ENCODE data around the gene ABCD3.

Gene ABCD3

GRCh38 chr1:94540440-94541245 is 122.5 kb downstream of the ABCD3 start:
- H3K4me1 ChIP-seq (ENCODE audit: control insufficient read depth, insufficient read depth, low read length), result peaks cover 11% of the 10 kb centered on the region
- no peaks in the 10 kb centered on the region for H3K36me3 ChIP-seq (ENCODE audit: control insufficient read depth in 2 of 2, insufficient read depth in 2 of 2, low read length in 2 of 2)
- H3K9ac ChIP-seq (ENCODE audit: low read length in 2 of 2), result peak overlapping the region in 1 of 2 donors; percentile 52
- peak overlapping the region; percentile 52 to 78 for H3K4me3 ChIP-seq (ENCODE audit: low read length in 2 of 2)
- H3K9me3 ChIP-seq (ENCODE audit: control insufficient read depth in 2 of 2, low read length in 2 of 2), result no peaks in the 10 kb centered on the region
- H3K27ac ChIP-seq (ENCODE audit: low read length), result no peak overlapping the region
- peaks cover 0 to 22% of the 10 kb centered on the region in 2 donors for H3K27me3 ChIP-seq (ENCODE audit: control insufficient read depth in 1 of 2, insufficient read depth in 2 of 2, low read length in 2 of 2)

GRCh38 chr1:94541246-94542087 is 123.3 kb downstream of the ABCD3 start, which contains the start of gene F3:
F3 (minus strand) TSS chr1:94541759; CDS start chr1:94541636, 123 bp downstream.
- Histone ChIP-seq H3K9ac (ENCODE audit: low read length in 2 of 2) (peak within 1 kb of the TSS; percentile 60 to 62), H3K9me3 (ENCODE audit: control insufficient read depth in 2 of 2, low read length in 2 of 2) (no peaks in the 10 kb centered on the region), H3K27ac (ENCODE audit: low read length) (peak within 1 kb of the TSS; percentile 56), H3K36me3 (ENCODE audit: control insufficient read depth in 2 of 2, insufficient read depth in 2 of 2, low read length in 2 of 2) (no peaks in the 10 kb centered on the region), H3K4me1 (ENCODE audit: control insufficient read depth, insufficient read depth, low read length) (peaks cover 11% of the 10 kb centered on the region), H3K4me3 (ENCODE audit: low read length in 2 of 2) (peak within 1 kb of the TSS; percentile 64 to 78), H3K27me3 (ENCODE audit: control insufficient read depth in 1 of 2, insufficient read depth in 2 of 2, low read length in 2 of 2) (peaks cover 0 to 22% of the 10 kb centered on the region in 2 donors)

- Histone ChIP-seq H3K4me1 (ENCODE audit: control insufficient read depth, insufficient read depth, low read length) (peaks cover 11% of the 10 kb centered on the region), H3K36me3 (ENCODE audit: control insufficient read depth in 2 of 2, insufficient read depth in 2 of 2, low read length in 2 of 2) (no peaks in the 10 kb centered on the region), H3K4me3 (ENCODE audit: low read length in 2 of 2) (peak overlapping the region; percentile 64 to 78), H3K27ac (ENCODE audit: low read length) (peak overlapping the region; percentile 56), H3K9me3 (ENCODE audit: control insufficient read depth in 2 of 2, low read length in 2 of 2) (no peaks in the 10 kb centered on the region), H3K27me3 (ENCODE audit: control insufficient read depth in 1 of 2, insufficient read depth in 2 of 2, low read length in 2 of 2) (peaks cover 0 to 26% of the 10 kb centered on the region in 2 donors), H3K9ac (ENCODE audit: low read length in 2 of 2) (peak overlapping the region; percentile 60 to 62)
These were observed 124.1 kb downstream of the ABCD3 start for GRCh38 chr1:94542088-94542870.

- H3K36me3 ChIP-seq (ENCODE audit: control insufficient read depth in 2 of 2, insufficient read depth in 2 of 2, low read length in 2 of 2), result no peaks in the 10 kb centered on the region
- peaks cover 0 to 26% of the 10 kb centered on the region in 2 donors for H3K27me3 ChIP-seq (ENCODE audit: control insufficient read depth in 1 of 2, insufficient read depth in 2 of 2, low read length in 2 of 2)
- no peak overlapping the region for H3K9ac ChIP-seq (ENCODE audit: low read length in 2 of 2)
- H3K27ac ChIP-seq (ENCODE audit: low read length), result no peak overlapping the region
- H3K4me1 ChIP-seq (ENCODE audit: control insufficient read depth, insufficient read depth, low read length), result peaks cover 11% of the 10 kb centered on the region
- no peaks in the 10 kb centered on the region for H3K9me3 ChIP-seq (ENCODE audit: control insufficient read depth in 2 of 2, low read length in 2 of 2)
- no peak overlapping the region for H3K4me3 ChIP-seq (ENCODE audit: low read length in 2 of 2)
These were observed 124.8 kb downstream of the ABCD3 start for GRCh38 chr1:94543001-94543400.

- H3K4me3 ChIP-seq (ENCODE audit: low read length in 2 of 2), result no peak overlapping the region
- H3K27me3 ChIP-seq (ENCODE audit: control insufficient read depth in 1 of 2, insufficient read depth in 2 of 2, low read length in 2 of 2), result peaks cover 0 to 26% of the 10 kb centered on the region in 2 donors
- no peak overlapping the region for H3K27ac ChIP-seq (ENCODE audit: low read length)
- no peak overlapping the region for H3K9ac ChIP-seq (ENCODE audit: low read length in 2 of 2)
- peaks cover 8% of the 10 kb centered on the region for H3K4me1 ChIP-seq (ENCODE audit: control insufficient read depth, insufficient read depth, low read length)
- no peaks in the 10 kb centered on the region for H3K9me3 ChIP-seq (ENCODE audit: control insufficient read depth in 2 of 2, low read length in 2 of 2)
- no peaks in the 10 kb centered on the region for H3K36me3 ChIP-seq (ENCODE audit: control insufficient read depth in 2 of 2, insufficient read depth in 2 of 2, low read length in 2 of 2)
These were observed 125.9 kb downstream of the ABCD3 start for GRCh38 chr1:94543893-94544635.

- Histone ChIP-seq H3K9ac (ENCODE audit: low read length in 2 of 2) (no peak overlapping the region), H3K9me3 (ENCODE audit: control insufficient read depth in 2 of 2, low read length in 2 of 2) (no peaks in the 10 kb centered on the region), H3K4me3 (ENCODE audit: low read length in 2 of 2) (no peak overlapping the region), H3K36me3 (ENCODE audit: control insufficient read depth in 2 of 2, insufficient read depth in 2 of 2, low read length in 2 of 2) (no peaks in the 10 kb centered on the region), H3K4me1 (ENCODE audit: control insufficient read depth, insufficient read depth, low read length) (peaks cover 8% of the 10 kb centered on the region), H3K27me3 (ENCODE audit: control insufficient read depth in 1 of 2, insufficient read depth in 2 of 2, low read length in 2 of 2) (peaks cover 0 to 26% of the 10 kb centered on the region in 2 donors), H3K27ac (ENCODE audit: low read length) (no peak overlapping the region)
These were observed 126.7 kb downstream of the ABCD3 start for GRCh38 chr1:94544706-94545490.

- H3K36me3 ChIP-seq (ENCODE audit: control insufficient read depth in 2 of 2, insufficient read depth in 2 of 2, low read length in 2 of 2), result no peaks in the 10 kb centered on the region
- peaks cover 2% of the 10 kb centered on the region for H3K4me1 ChIP-seq (ENCODE audit: control insufficient read depth, insufficient read depth, low read length)
- peaks cover 0 to 10% of the 10 kb centered on the region in 2 donors for H3K27me3 ChIP-seq (ENCODE audit: control insufficient read depth in 1 of 2, insufficient read depth in 2 of 2, low read length in 2 of 2)
- H3K4me3 ChIP-seq (ENCODE audit: low read length in 2 of 2), result no peak overlapping the region
- no peak overlapping the region for H3K27ac ChIP-seq (ENCODE audit: low read length)
- no peak overlapping the region for H3K9ac ChIP-seq (ENCODE audit: low read length in 2 of 2)
- H3K9me3 ChIP-seq (ENCODE audit: control insufficient read depth in 2 of 2, low read length in 2 of 2), result no peaks in the 10 kb centered on the region
These were observed 131.5 kb downstream of the ABCD3 start for GRCh38 chr1:94549706-94550105.

- H3K4me3 ChIP-seq (ENCODE audit: low read length in 2 of 2), result no peak overlapping the region
- H3K27me3 ChIP-seq (ENCODE audit: control insufficient read depth in 1 of 2, insufficient read depth in 2 of 2, low read length in 2 of 2), result peaks cover 0 to 4% of the 10 kb centered on the region in 2 donors
- H3K9ac ChIP-seq (ENCODE audit: low read length in 2 of 2), result no peak overlapping the region
- no peaks in the 10 kb centered on the region for H3K36me3 ChIP-seq (ENCODE audit: control insufficient read depth in 2 of 2, insufficient read depth in 2 of 2, low read length in 2 of 2)
- H3K27ac ChIP-seq (ENCODE audit: low read length), result no peak overlapping the region
- no peaks in the 10 kb centered on the region for H3K9me3 ChIP-seq (ENCODE audit: control insufficient read depth in 2 of 2, low read length in 2 of 2)
- H3K4me1 ChIP-seq (ENCODE audit: control insufficient read depth, insufficient read depth, low read length), result peaks cover 2% of the 10 kb centered on the region
These were observed 132.2 kb downstream of the ABCD3 start for GRCh38 chr1:94550396-94550795.

- Histone ChIP-seq H3K9ac (ENCODE audit: low read length in 2 of 2) (no peak overlapping the region), H3K9me3 (ENCODE audit: control insufficient read depth in 2 of 2, low read length in 2 of 2) (no peaks in the 10 kb centered on the region), H3K27me3 (ENCODE audit: control insufficient read depth in 1 of 2, insufficient read depth in 2 of 2, low read length in 2 of 2) (peaks cover 0 to 4% of the 10 kb centered on the region in 2 donors), H3K27ac (ENCODE audit: low read length) (no peak overlapping the region), H3K36me3 (ENCODE audit: control insufficient read depth in 2 of 2, insufficient read depth in 2 of 2, low read length in 2 of 2) (no peaks in the 10 kb centered on the region), H3K4me1 (ENCODE audit: control insufficient read depth, insufficient read depth, low read length) (peaks cover 2% of the 10 kb centered on the region), H3K4me3 (ENCODE audit: low read length in 2 of 2) (no peak overlapping the region)
These were observed 132.6 kb downstream of the ABCD3 start for GRCh38 chr1:94550800-94551241.
